Liver (tissue), 9 donors: ENCODE data around the gene PTH2. TPM values are rescaled to one million over a fixed set of nuclear protein-coding genes. Genes with fewer than 3 reads are reported as not detected.

Experiments
- DNase-seq: peaks from one replicate; pipeline ENCODE4 v3.0.0-alpha.2; 2017; ENCODE audit warnings: low spot score
- H3K27ac ChIP-seq, 2 donors: one replicate each; pipeline ENCODE4 v1.7.0; 2013; ENCODE audit warnings: inconsistent platforms in 2 of 2, low read length in 2 of 2, control low read depth in 1 of 2, low read depth in 1 of 2, mild to moderate bottlenecking in 1 of 2
- H3K27me3 ChIP-seq, 4 donors: one replicate each; pipeline versions ENCODE4 v1.6.1 to v1.7.0; 2013; ENCODE audit warnings: low read length in 3 of 4, inconsistent platforms in 1 of 4, mild to moderate bottlenecking in 1 of 4, moderate library complexity in 1 of 4; ENCODE audit not compliant: control insufficient read depth in 4 of 4, insufficient read depth in 4 of 4
- H3K36me3 ChIP-seq, 4 donors: one replicate each; pipeline versions ENCODE4 v1.6.1 to v1.7.0; 2013; ENCODE audit warnings: low read length in 3 of 4, mild to moderate bottlenecking in 3 of 4, low read depth in 1 of 4, moderate library complexity in 1 of 4; ENCODE audit not compliant: control insufficient read depth in 4 of 4, insufficient read depth in 3 of 4
- H3K4me1 ChIP-seq, 4 donors: one replicate each; pipeline versions ENCODE4 v1.6.1 to v1.7.0; 2013; ENCODE audit warnings: low read length in 3 of 4, mild to moderate bottlenecking in 3 of 4, moderate library complexity in 1 of 4; ENCODE audit not compliant: control insufficient read depth in 4 of 4, insufficient read depth in 4 of 4
- H3K4me3 ChIP-seq, 3 donors: one replicate each; pipeline versions ENCODE4 v1.6.1 to v1.7.0; 2013; ENCODE audit warnings: low read length in 3 of 3, control low read depth in 1 of 3, low read depth in 1 of 3, mild to moderate bottlenecking in 1 of 3
- H3K9ac ChIP-seq, 2 donors: one replicate each; pipeline ENCODE4 v1.7.0; 2013; ENCODE audit warnings: low read length in 2 of 2, mild to moderate bottlenecking in 2 of 2, moderate library complexity in 2 of 2, control low read depth in 1 of 2, low read depth in 1 of 2
- H3K9me3 ChIP-seq, 4 donors: one replicate each; pipeline versions ENCODE4 v1.6.1 to v1.7.0; 2013; ENCODE audit warnings: low read length in 3 of 4; ENCODE audit not compliant: control insufficient read depth in 4 of 4
- ATF3 ChIP-seq: IDR thresholded peaks from 2 replicates; pipeline ENCODE4 v1.6.1; 2016; ENCODE audit warnings: antibody characterized with exemption
- EGR1 ChIP-seq, 2 donors: IDR thresholded peaks; 2 replicates each; pipeline ENCODE4 v1.6.1; 2016 to 2018; ENCODE audit warnings: antibody characterized with exemption in 2 of 2, low read depth in 2 of 2
- FOXA2 ChIP-seq: IDR thresholded peaks from 2 replicates; pipeline ENCODE4 v1.6.1; 2016; ENCODE audit warnings: antibody characterized with exemption
- HNF4A ChIP-seq, 2 donors: conservative IDR thresholded peaks; 2 replicates each; pipeline ENCODE4 v1.6.1; 2016; ENCODE audit warnings: antibody characterized with exemption in 2 of 2, mild to moderate bottlenecking in 2 of 2
- JUND ChIP-seq, 2 donors: IDR thresholded peaks; 2 replicates each; pipeline ENCODE4 v1.6.1; 2016; ENCODE audit warnings: antibody characterized with exemption in 2 of 2
- NR2F2 ChIP-seq: IDR thresholded peaks from 2 replicates; pipeline ENCODE4 v1.6.1; 2016; ENCODE audit warnings: antibody characterized with exemption
- RAD21 ChIP-seq, 2 donors: IDR thresholded peaks; 2 replicates each; pipeline ENCODE4 v1.6.1; 2016; ENCODE audit warnings: antibody characterized with exemption in 2 of 2, mild to moderate bottlenecking in 2 of 2
- REST ChIP-seq: IDR thresholded peaks from 2 replicates; pipeline ENCODE4 v1.6.1; 2016; ENCODE audit warnings: antibody characterized with exemption, mild to moderate bottlenecking
- RXRA ChIP-seq, 2 donors: IDR thresholded peaks; 2 replicates each; pipeline ENCODE4 v1.6.1; 2017 to 2018; ENCODE audit warnings: antibody characterized with exemption in 2 of 2, mild to moderate bottlenecking in 1 of 2
- SP1 ChIP-seq: IDR thresholded peaks from 2 replicates; pipeline ENCODE4 v1.6.1; 2018; ENCODE audit warnings: antibody characterized with exemption, mild to moderate bottlenecking
- YY1 ChIP-seq: IDR thresholded peaks from 2 replicates; pipeline ENCODE4 v1.6.1; 2016; ENCODE audit warnings: antibody characterized with exemption, mild to moderate bottlenecking
- ZBTB33 ChIP-seq: IDR thresholded peaks from 2 replicates; pipeline ENCODE4 v1.6.1; 2016; ENCODE audit warnings: antibody characterized with exemption
- WGBS: extraction: QIAGEN DNeasy Blood & Tissue Kit; methylation state at CpG from one replicate; pipeline ENCODE4 v1.1.7; 2013; 5-methylcytosine and 5-hydroxymethylcytosine counted together
- polyA plus RNA-seq, 2 donors: library from polyadenylated mRNA; stranded (reverse) in 1 of 2; unstranded in 1 of 2; fragments of 200-250 nt in 1 of 2; fragments of >200 nt in 1 of 2; fragmentation: Nextera tagmentation in 1 of 2; extraction: Ambion mirVana in 1 of 2; gene quantifications; one replicate each; pipeline versions ENCODE4 v1.2.1 to v1.2.3, GENCODE V29; 2013 to 2015
- total RNA-seq, 2 donors: library from RNA; depleted of rRNA; stranded (reverse); fragments of >200 nt; gene quantifications; one replicate each; pipeline ENCODE4 v1.2.3, GENCODE V29; 2014
- donor health status: healthy.
- donor health status: healthy.
- donor health status: healthy.
- donor health status: healthy.
- donor health status: healthy.

PTH2 gene
- total and polyA plus RNA-seq, 4 donors = not detected

- 40% methylated on average over 12 of the region's 12 CpGs for whole genome bisulfite sequencing
- Histone ChIP-seq H3K36me3 (no peaks in the 10 kb centered on the region), H3K4me3 (no peak overlapping the region), H3K9ac (no peak overlapping the region), H3K27ac (no peak overlapping the region), H3K4me1 (peaks cover 3 to 9% (median 5%) of the 10 kb centered on the region in 4 donors), H3K9me3 (peaks cover 0 to 2% (median 0%) of the 10 kb centered on the region in 4 donors), H3K27me3 (peaks cover 4 to 29% (median 21%) of the 10 kb centered on the region in 4 donors)
- no peak for DNase-seq
- no peak for TF ChIP-seq ATF3
- no peak for TF ChIP-seq RAD21 (IDR thresholded peaks at IDR 0.05)
- no peak for TF ChIP-seq FOXA2
Measured at GRCh38 chr19:49427339-49427738, 4.1 kb upstream of the PTH2 start.

GRCh38 chr19:49425922-49426592 lies 2.8 kb upstream of the PTH2 start:
- Histone ChIP-seq H3K36me3 (no peaks in the 10 kb centered on the region), H3K4me1 (peaks cover 5 to 11% (median 7%) of the 10 kb centered on the region in 4 donors), H3K27me3 (peaks cover 6 to 35% (median 18%) of the 10 kb centered on the region in 4 donors), H3K9ac (no peak overlapping the region), H3K27ac (no peak overlapping the region), H3K4me3 (no peak overlapping the region), H3K9me3 (no peaks in the 10 kb centered on the region)
- TF ChIP-seq FOXA2 = no peak
- no peak for TF ChIP-seq JUND (IDR thresholded peaks at IDR 0.05)
- TF ChIP-seq EGR1 (IDR thresholded peaks at IDR 0.05; ENCODE audit: low read depth in 2 of 2) = no peak
- TF ChIP-seq ATF3 = no peak
- no peak for TF ChIP-seq REST
- TF ChIP-seq RXRA (IDR thresholded peaks at IDR 0.05) = no peak
- no peak for TF ChIP-seq YY1
- no peak for DNase-seq
- 4% methylated on average over 30 of the region's 30 CpGs for WGBS

- no peak for TF ChIP-seq REST
- TF ChIP-seq HNF4A (conservative IDR thresholded peaks at IDR 0.05) = no peak
- TF ChIP-seq FOXA2 = no peak
- TF ChIP-seq YY1 = no peak
- no peak for TF ChIP-seq ZBTB33
- TF ChIP-seq RAD21 (IDR thresholded peaks at IDR 0.05) = no peak
- no peak for TF ChIP-seq NR2F2
- TF ChIP-seq SP1 = no peak
- no peak for TF ChIP-seq ATF3
- Histone ChIP-seq H3K36me3 (no peaks in the 10 kb centered on the region), H3K4me3 (no peak within 1 kb of the TSS), H3K9me3 (no peaks in the 10 kb centered on the region), H3K27me3 (peaks cover 6 to 38% (median 18%) of the 10 kb centered on the region in 4 donors), H3K9ac (no peak within 1 kb of the TSS), H3K4me1 (peaks cover 5 to 11% (median 8%) of the 10 kb centered on the region in 4 donors), H3K27ac (no peak within 1 kb of the TSS)
- DNase-seq = no peak
- WGBS = 33% methylated on average over 7 of the region's 7 CpGs
Measured at GRCh38 chr19:49425178-49425577, 1.9 kb upstream of the PTH2 start, which contains the start of gene GFY. TSS of gene GFY (plus strand) at chr19:49425388. CDS start at chr19:49426431, 1,043 bp downstream.
